Measurements from ENCODE around the gene RBM24. TPM values are rescaled to one million over a fixed set of nuclear protein-coding genes. Genes with fewer than 3 reads are reported as not detected.
"Not testable (repeated sequence)": the region's sequence is repeated elsewhere in the genome, so short reads cannot be mapped to it uniquely, and the experiment has no call there.

RBM24 gene
- total RNA-seq, 3 donors from 2014 or later = 1.3 to 2.5 (median 1.8) TPM

- intact Hi-C loops (cut with DNase I; ENCODE audit: low total_unique reads) = loop anchor here (5.0 kb wide), 1 partner anchor 783 kb away; no protein-coding TSS in a partner anchor
- Histone ChIP-seq H3K4me3 (no peak overlapping the region), H3K27me3 (no peaks in the 10 kb centered on the region), H3K4me1 (no peaks in the 10 kb centered on the region), H3K36me3 (no peaks in the 10 kb centered on the region), H3K27ac (no peak overlapping the region), H3K9me3 (no peaks in the 10 kb centered on the region)
- no peak for DNase-seq (ENCODE audit: low spot score in 2 of 2)
- TF ChIP-seq CTCF (IDR thresholded peaks at IDR 0.05) = no peak
Observed at GRCh38 chr6:17315262-17315661, 34.1 kb downstream of the RBM24 start.

- Histone ChIP-seq H3K9me3 (no peaks in the 10 kb centered on the region), H3K27ac (no peak overlapping the region)
Observed at GRCh38 chr6:17318435-17319165, 37.4 kb downstream of the RBM24 start.

DNA sequence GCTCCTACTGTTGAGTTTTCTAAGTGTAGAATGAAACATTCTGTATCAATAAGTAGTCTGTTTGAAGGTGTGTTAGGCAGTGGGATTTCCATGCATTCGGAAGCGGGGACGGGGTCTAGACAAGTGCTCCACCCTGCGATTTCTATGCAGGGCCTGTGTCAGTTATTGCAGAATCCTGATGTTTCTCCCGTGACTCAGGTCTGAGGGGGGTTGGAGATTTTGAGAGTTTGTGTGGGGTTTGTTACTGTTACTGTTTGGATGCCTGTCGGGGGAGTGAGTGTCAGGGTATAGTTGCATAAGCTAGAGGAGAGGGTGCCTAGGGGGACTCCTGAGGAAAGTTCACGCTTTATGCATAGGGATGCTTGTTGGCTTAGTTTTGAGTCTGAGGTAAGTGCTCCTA lies 39.1 kb downstream of the RBM24 start:
- intact Hi-C loops (cut with DNase I; ENCODE audit: low total_unique reads); H3K27ac ChIP-seq; H3K9me3 ChIP-seq; H3K4me1 ChIP-seq; H3K27me3 ChIP-seq; H3K36me3 ChIP-seq; H3K4me3 ChIP-seq; DNase-seq (ENCODE audit: low spot score in 2 of 2): not testable (repeated sequence)

More at GRCh38 chr6:17318435-17319165, 37.4 kb downstream of the RBM24 start:
- intact Hi-C loops (cut with DNase I; ENCODE audit: low total_unique reads) = loop anchor here (5.0 kb wide), 1 partner anchor 786 kb away; no protein-coding TSS in a partner anchor
- no peak for DNase-seq (ENCODE audit: low spot score in 2 of 2)
- H3K4me3 ChIP-seq = no peak overlapping the region
- no peaks in the 10 kb centered on the region for H3K36me3 ChIP-seq
- no peaks in the 10 kb centered on the region for H3K27me3 ChIP-seq
- TF ChIP-seq CTCF (IDR thresholded peaks at IDR 0.05) (no peak), POLR2AphosphoS5 (IDR thresholded peaks at IDR 0.05) (no peak), POLR2A (IDR thresholded peaks at IDR 0.05) (no peak)
- no peaks in the 10 kb centered on the region for H3K4me1 ChIP-seq

GRCh38 chr6:17331238-17331637 lies 50.1 kb downstream of the RBM24 start:
- DNase-seq (ENCODE audit: low spot score in 2 of 2) = no peak
- intact Hi-C loops (cut with DNase I; ENCODE audit: low total_unique reads) = no loop called here
- no peaks in the 10 kb centered on the region for H3K36me3 ChIP-seq
- TF ChIP-seq CTCF (IDR thresholded peaks at IDR 0.05) (no peak), POLR2A (IDR thresholded peaks at IDR 0.05) (no peak), POLR2AphosphoS5 (IDR thresholded peaks at IDR 0.05) (no peak)
- no peak overlapping the region for H3K4me3 ChIP-seq
- H3K9me3 ChIP-seq = no peaks in the 10 kb centered on the region
- no peak overlapping the region for H3K27ac ChIP-seq
- no peaks in the 10 kb centered on the region for H3K27me3 ChIP-seq
- H3K4me1 ChIP-seq = no peaks in the 10 kb centered on the region

GRCh38 chr6:17334265-17334664 lies 53.1 kb downstream of the RBM24 start:
- H3K9me3 ChIP-seq = no peaks in the 10 kb centered on the region
- H3K27ac ChIP-seq = no peak overlapping the region
- TF ChIP-seq CTCF (IDR thresholded peaks at IDR 0.05) = no peak
- no peak for TF ChIP-seq POLR2AphosphoS5 (IDR thresholded peaks at IDR 0.05)
- no peak for TF ChIP-seq POLR2A (IDR thresholded peaks at IDR 0.05)
- no peak for DNase-seq (ENCODE audit: low spot score in 2 of 2)
- H3K4me1 ChIP-seq = no peaks in the 10 kb centered on the region
- H3K36me3 ChIP-seq = no peaks in the 10 kb centered on the region
- intact Hi-C loops (cut with DNase I; ENCODE audit: low total_unique reads) = no loop called here
- no peak overlapping the region for H3K4me3 ChIP-seq
- H3K27me3 ChIP-seq = no peaks in the 10 kb centered on the region

Data from breast epithelium (tissue), 4 donors.